Measurements from ENCODE around the gene MCRS1.

MCRS1 gene

GRCh38 chr12:49599961-49600360 is 32.0 kb upstream of the MCRS1 start:
- Histone ChIP-seq H3K4me3 (ENCODE audit: low read depth, low read length) (no peak overlapping the region), H3K27ac (ENCODE audit: low read depth, low read length) (no peak overlapping the region), H2AFZ (ENCODE audit: low read length, unreplicated experiment) (no peak overlapping the region), H3K27me3 (ENCODE audit: insufficient read depth, low read length) (no peaks in the 10 kb centered on the region), H3K79me2 (ENCODE audit: control insufficient read depth, insufficient read depth, low read length, unreplicated experiment) (no peaks in the 10 kb centered on the region), H3K4me1 (ENCODE audit: control insufficient read depth, insufficient read depth, low read length, unreplicated experiment) (no peaks in the 10 kb centered on the region), H3K36me3 (ENCODE audit: insufficient read depth, low read length) (0 out of 2 replicates have a peak, but pooled peaks cover 6% of the 10 kb centered on the region)

DNA sequence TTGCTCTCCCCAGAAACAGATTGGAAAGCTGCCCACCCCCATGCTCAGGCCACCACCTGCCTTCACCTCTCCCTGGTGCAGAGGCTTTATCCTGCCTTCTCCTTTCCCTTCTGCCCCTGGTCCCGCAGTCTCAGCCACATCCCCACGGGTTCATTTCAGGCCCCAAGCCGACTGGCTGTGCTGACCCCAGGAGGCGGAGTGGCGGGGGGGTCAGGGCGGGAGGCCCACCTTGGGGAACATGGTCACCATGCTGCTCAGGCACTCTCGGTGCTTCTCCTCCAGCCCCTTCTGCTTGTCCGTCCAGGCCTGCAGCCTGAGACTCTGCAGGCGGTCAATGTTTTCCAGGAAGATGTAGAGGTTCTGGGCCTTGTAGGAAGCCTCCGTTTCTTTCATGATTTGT is 30.6 kb upstream of the MCRS1 start:
- H3K36me3 ChIP-seq (ENCODE audit: insufficient read depth, low read length), result 0 out of 2 replicates have a peak, but pooled peaks cover 6% of the 10 kb centered on the region
- H2AFZ ChIP-seq (ENCODE audit: low read length, unreplicated experiment), result no peak overlapping the region
- H3K4me1 ChIP-seq (ENCODE audit: control insufficient read depth, insufficient read depth, low read length, unreplicated experiment), result no peaks in the 10 kb centered on the region
- no peaks in the 10 kb centered on the region for H3K79me2 ChIP-seq (ENCODE audit: control insufficient read depth, insufficient read depth, low read length, unreplicated experiment)
- H3K27ac ChIP-seq (ENCODE audit: low read depth, low read length), result no peak overlapping the region
- no peak overlapping the region for H3K4me3 ChIP-seq (ENCODE audit: low read depth, low read length)
- no peaks in the 10 kb centered on the region for H3K27me3 ChIP-seq (ENCODE audit: insufficient read depth, low read length)

DNA sequence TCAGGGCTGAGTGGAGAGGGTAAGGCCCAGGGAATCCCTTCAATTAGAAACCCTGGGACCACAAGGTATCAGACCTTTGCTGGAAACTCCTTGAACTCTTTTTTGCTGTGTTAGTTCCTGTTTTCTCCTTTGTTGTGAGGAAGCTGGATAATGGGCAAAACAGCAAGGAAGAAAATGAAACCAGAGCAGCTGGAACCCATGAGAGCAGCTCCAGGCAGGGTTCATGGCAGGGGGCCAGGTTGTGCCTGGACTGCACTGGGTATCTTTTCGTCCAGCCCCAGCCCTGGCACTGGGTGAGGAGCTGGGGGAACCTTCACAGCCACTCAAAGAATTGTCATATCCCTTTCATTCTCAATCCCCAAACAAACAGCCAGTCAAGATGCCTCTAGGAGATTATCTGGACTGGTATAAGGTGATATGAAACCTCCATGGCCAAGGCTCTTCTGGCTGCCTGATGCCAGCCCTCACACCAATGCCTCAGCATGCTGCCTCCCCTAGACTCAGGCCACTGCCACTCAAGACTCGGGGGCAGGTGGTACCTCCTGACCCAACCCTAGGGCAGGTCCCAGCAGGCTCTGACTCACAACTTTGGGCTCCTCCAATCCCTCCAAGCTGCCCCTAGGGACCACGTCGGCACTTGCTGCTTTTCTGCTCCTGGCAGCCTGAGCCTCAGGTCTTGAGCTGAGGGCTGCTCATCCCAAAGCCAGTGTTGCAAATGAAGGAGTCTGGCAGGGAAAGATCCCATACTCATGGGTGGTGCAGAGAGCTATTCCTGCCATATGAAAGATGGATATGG is 21.0 kb upstream of the MCRS1 start:
- no peak overlapping the region for H3K4me3 ChIP-seq (ENCODE audit: low read depth, low read length)
- no peaks in the 10 kb centered on the region for H3K27me3 ChIP-seq (ENCODE audit: insufficient read depth, low read length)
- H3K36me3 ChIP-seq (ENCODE audit: insufficient read depth, low read length), result peaks cover 9% of the 10 kb centered on the region
- no peaks in the 10 kb centered on the region for H3K79me2 ChIP-seq (ENCODE audit: control insufficient read depth, insufficient read depth, low read length, unreplicated experiment)
- no peak overlapping the region for H2AFZ ChIP-seq (ENCODE audit: low read length, unreplicated experiment)
- H3K27ac ChIP-seq (ENCODE audit: low read depth, low read length), result no peak overlapping the region
- H3K4me1 ChIP-seq (ENCODE audit: control insufficient read depth, insufficient read depth, low read length, unreplicated experiment), result peaks cover 11% of the 10 kb centered on the region

DNA sequence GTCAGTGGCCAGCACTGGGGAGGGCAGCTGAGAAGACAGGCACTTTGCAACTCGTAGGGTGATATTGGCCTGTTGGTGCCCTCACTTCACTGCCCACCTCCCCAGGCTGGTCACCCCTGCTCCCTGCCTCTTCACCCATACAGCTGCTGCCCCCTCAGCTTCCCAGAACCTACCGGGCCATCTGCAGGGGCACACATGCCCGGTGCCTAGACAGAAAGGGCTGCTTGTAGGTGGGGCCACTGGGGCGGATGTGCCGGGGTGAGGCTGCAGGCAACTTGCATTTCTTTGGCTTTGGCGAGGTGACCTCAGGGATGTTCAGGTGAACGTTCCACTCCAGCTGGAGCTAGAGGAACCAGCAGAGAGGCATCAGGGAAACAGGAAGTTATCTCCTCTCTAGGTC is 20.3 kb upstream of the MCRS1 start:
- H3K27ac ChIP-seq (ENCODE audit: low read depth, low read length), result no peak overlapping the region

DNA sequence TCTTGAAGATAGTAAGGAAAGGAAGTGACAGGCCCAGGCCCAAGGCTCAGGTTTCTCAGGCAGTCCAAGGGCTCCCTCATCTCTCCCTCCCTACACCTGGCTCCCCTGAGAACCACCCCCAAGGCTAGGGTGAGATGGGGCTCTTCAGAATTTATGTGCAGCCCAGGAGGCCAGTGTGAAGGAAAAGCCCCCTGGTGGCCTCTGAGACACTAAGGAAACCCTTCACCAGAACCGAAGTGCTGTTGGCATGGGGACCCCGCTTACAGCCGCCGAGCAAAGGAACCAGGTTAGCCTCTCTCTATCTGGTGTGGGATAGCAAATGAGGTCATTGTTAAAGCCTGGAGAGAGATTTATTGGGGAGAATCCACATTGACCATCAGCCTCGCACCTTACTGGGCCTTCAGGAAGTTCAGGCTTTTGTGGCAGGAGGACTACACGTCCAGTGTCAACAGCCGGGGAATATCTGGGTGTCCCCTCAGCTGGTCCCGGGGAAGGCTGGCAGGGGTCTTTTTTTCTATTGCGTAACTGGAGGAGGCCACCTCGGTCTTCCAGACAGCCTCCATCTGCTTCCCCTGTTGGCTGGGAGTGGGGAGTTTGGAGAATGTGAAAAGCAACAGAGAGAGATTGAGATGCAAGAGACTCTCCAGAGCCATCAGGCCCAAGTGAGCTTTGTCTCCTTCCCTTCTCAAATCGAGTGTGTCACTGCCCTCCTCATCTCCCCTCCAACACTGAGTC is 19.4 kb upstream of the MCRS1 start:
- Histone ChIP-seq H3K36me3 (ENCODE audit: insufficient read depth, low read length) (peaks cover 9% of the 10 kb centered on the region), H3K27ac (ENCODE audit: low read depth, low read length) (no peak overlapping the region), H3K4me3 (ENCODE audit: low read depth, low read length) (no peak overlapping the region), H3K79me2 (ENCODE audit: control insufficient read depth, insufficient read depth, low read length, unreplicated experiment) (no peaks in the 10 kb centered on the region), H3K4me1 (ENCODE audit: control insufficient read depth, insufficient read depth, low read length, unreplicated experiment) (peaks cover 11% of the 10 kb centered on the region), H2AFZ (ENCODE audit: low read length, unreplicated experiment) (no peak overlapping the region), H3K27me3 (ENCODE audit: insufficient read depth, low read length) (no peaks in the 10 kb centered on the region)

More for the DNA sequence above, 20.3 kb upstream of the MCRS1 start:
- Histone ChIP-seq H3K4me1 (ENCODE audit: control insufficient read depth, insufficient read depth, low read length, unreplicated experiment) (peaks cover 11% of the 10 kb centered on the region), H3K27me3 (ENCODE audit: insufficient read depth, low read length) (no peaks in the 10 kb centered on the region), H3K4me3 (ENCODE audit: low read depth, low read length) (no peak overlapping the region), H2AFZ (ENCODE audit: low read length, unreplicated experiment) (no peak overlapping the region), H3K79me2 (ENCODE audit: control insufficient read depth, insufficient read depth, low read length, unreplicated experiment) (no peaks in the 10 kb centered on the region), H3K36me3 (ENCODE audit: insufficient read depth, low read length) (peaks cover 9% of the 10 kb centered on the region)

GRCh38 chr12:49585477-49586459 is 17.8 kb upstream of the MCRS1 start:
- no peak overlapping the region for H3K27ac ChIP-seq (ENCODE audit: low read depth, low read length)
- peaks cover 11% of the 10 kb centered on the region for H3K4me1 ChIP-seq (ENCODE audit: control insufficient read depth, insufficient read depth, low read length, unreplicated experiment)
- H3K36me3 ChIP-seq (ENCODE audit: insufficient read depth, low read length), result peaks cover under 1% of the 10 kb centered on the region; the same call in 1 of the 2 replicates
- H3K27me3 ChIP-seq (ENCODE audit: insufficient read depth, low read length), result no peaks in the 10 kb centered on the region
- no peak overlapping the region for H3K4me3 ChIP-seq (ENCODE audit: low read depth, low read length)
- no peak overlapping the region for H2AFZ ChIP-seq (ENCODE audit: low read length, unreplicated experiment)
- no peaks in the 10 kb centered on the region for H3K79me2 ChIP-seq (ENCODE audit: control insufficient read depth, insufficient read depth, low read length, unreplicated experiment)

- H3K27ac ChIP-seq (ENCODE audit: low read depth, low read length), result no peak overlapping the region
- no peak overlapping the region for H2AFZ ChIP-seq (ENCODE audit: low read length, unreplicated experiment)
- H3K79me2 ChIP-seq (ENCODE audit: control insufficient read depth, insufficient read depth, low read length, unreplicated experiment), result no peaks in the 10 kb centered on the region
Measured at GRCh38 chr12:49584591-49584990, 16.6 kb upstream of the MCRS1 start.

DNA sequence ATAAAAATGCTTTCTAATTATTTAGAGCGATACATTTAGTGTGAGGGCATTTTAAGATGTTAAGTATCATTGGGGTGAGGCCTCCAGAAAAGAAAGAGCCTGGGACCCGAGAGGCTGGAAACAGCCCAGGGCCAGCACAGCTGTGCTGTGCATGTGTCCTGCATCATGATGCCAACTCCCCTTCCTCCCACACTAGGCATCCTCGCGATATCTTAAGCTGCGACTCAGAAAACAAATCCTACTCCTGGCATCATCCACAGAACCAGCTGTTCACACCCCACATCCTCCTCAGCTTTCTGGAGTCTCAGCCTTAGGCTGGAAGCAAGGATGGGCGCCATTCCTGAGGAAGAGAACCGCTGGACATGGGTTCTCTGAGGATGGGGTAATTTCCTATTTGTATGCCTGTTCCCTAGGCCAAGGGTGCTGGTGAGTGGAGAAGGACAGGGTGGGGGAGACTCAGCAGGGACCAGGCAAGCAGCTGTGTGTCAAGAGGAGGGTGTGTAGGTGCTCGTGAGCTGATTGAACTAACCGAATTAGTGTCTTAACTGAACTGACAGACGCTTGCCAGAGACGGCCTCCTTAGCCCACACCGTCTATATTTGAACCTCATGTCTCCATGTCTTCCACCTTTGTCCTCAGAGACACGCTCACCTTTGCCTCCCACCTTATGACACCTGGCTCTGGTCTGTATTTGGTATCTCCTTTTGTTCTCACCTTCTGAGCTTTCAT is 15.6 kb upstream of the MCRS1 start:
- H3K4me1 ChIP-seq (ENCODE audit: control insufficient read depth, insufficient read depth, low read length, unreplicated experiment), result peaks cover 3% of the 10 kb centered on the region

More at GRCh38 chr12:49584591-49584990, 16.6 kb upstream of the MCRS1 start:
- Histone ChIP-seq H3K4me3 (ENCODE audit: low read depth, low read length) (no peak overlapping the region), H3K4me1 (ENCODE audit: control insufficient read depth, insufficient read depth, low read length, unreplicated experiment) (peaks cover 11% of the 10 kb centered on the region), H3K36me3 (ENCODE audit: insufficient read depth, low read length) (no peaks in the 10 kb centered on the region), H3K27me3 (ENCODE audit: insufficient read depth, low read length) (no peaks in the 10 kb centered on the region)

DNA sequence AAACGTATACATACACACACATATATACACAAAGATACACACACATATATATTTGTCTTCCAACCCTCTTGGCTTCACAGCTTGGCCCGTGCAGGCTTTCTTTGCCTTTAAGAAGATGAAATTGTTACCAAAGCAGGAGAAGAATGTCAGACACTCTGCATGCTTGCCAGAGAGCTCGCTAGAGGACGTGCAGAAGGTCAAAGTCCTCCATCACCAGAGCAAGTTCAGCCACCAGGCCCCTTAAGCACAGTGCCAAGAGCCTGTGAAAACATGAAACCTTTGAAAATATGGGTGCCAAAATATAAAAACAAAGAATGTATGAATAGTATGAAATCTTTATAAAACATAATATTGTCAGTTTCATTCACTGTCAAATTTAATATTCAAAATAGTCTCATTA is 14.9 kb upstream of the MCRS1 start:
- no peak overlapping the region for H3K27ac ChIP-seq (ENCODE audit: low read depth, low read length)
- H3K79me2 ChIP-seq (ENCODE audit: control insufficient read depth, insufficient read depth, low read length, unreplicated experiment), result no peaks in the 10 kb centered on the region
- no peaks in the 10 kb centered on the region for H3K27me3 ChIP-seq (ENCODE audit: insufficient read depth, low read length)
- H2AFZ ChIP-seq (ENCODE audit: low read length, unreplicated experiment), result no peak overlapping the region
- no peaks in the 10 kb centered on the region for H3K4me1 ChIP-seq (ENCODE audit: control insufficient read depth, insufficient read depth, low read length, unreplicated experiment)
- no peaks in the 10 kb centered on the region for H3K36me3 ChIP-seq (ENCODE audit: insufficient read depth, low read length)
- H3K4me3 ChIP-seq (ENCODE audit: low read depth, low read length), result no peak overlapping the region

More for the DNA sequence above, 15.6 kb upstream of the MCRS1 start:
- H3K36me3 ChIP-seq (ENCODE audit: insufficient read depth, low read length), result no peaks in the 10 kb centered on the region
- no peaks in the 10 kb centered on the region for H3K79me2 ChIP-seq (ENCODE audit: control insufficient read depth, insufficient read depth, low read length, unreplicated experiment)
- no peak overlapping the region for H3K4me3 ChIP-seq (ENCODE audit: low read depth, low read length)
- H3K27me3 ChIP-seq (ENCODE audit: insufficient read depth, low read length), result no peaks in the 10 kb centered on the region
- no peak overlapping the region for H3K27ac ChIP-seq (ENCODE audit: low read depth, low read length)
- no peak overlapping the region for H2AFZ ChIP-seq (ENCODE audit: low read length, unreplicated experiment)

GRCh38 chr12:49582201-49582600 is 14.3 kb upstream of the MCRS1 start:
- Histone ChIP-seq H3K27me3 (ENCODE audit: insufficient read depth, low read length) (no peaks in the 10 kb centered on the region), H3K36me3 (ENCODE audit: insufficient read depth, low read length) (no peaks in the 10 kb centered on the region), H3K27ac (ENCODE audit: low read depth, low read length) (no peak overlapping the region), H3K4me1 (ENCODE audit: control insufficient read depth, insufficient read depth, low read length, unreplicated experiment) (no peaks in the 10 kb centered on the region), H3K79me2 (ENCODE audit: control insufficient read depth, insufficient read depth, low read length, unreplicated experiment) (no peaks in the 10 kb centered on the region), H2AFZ (ENCODE audit: low read length, unreplicated experiment) (no peak overlapping the region), H3K4me3 (ENCODE audit: low read depth, low read length) (no peak overlapping the region)
